Hepatocyte (in vitro differentiated cells): Measurements from ENCODE around the gene BORCS6.

ENCODE experiments used
- EZH2 ChIP-seq: fragments of 200-600 bp; sonication (generic); IDR thresholded peaks from 2 replicates; pipeline ENCODE4 v1.6.1; 2016; ENCODE audit warnings: antibody characterized with exemption, mild to moderate bottlenecking, borderline replicate concordance
- EZH2phosphoT487 ChIP-seq: fragments of 200-600 bp; sonication (generic); IDR thresholded peaks from one replicate; pipeline ENCODE4 v1.6.1; 2018; ENCODE audit warnings: antibody characterized with exemption, mild to moderate bottlenecking, low read depth, moderate library complexity; ENCODE audit not compliant: unreplicated experiment, severe bottlenecking
- TF ChIP-seq, protein P1 (sequence below): fragments of 200-600 bp; sonication (generic); IDR thresholded peaks from 2 replicates; pipeline ENCODE4 v1.5.1; 2016; ENCODE audit warnings: antibody characterized with exemption, mild to moderate bottlenecking; ENCODE audit not compliant: poor library complexity

- TF ChIP-seq, protein P1, sequence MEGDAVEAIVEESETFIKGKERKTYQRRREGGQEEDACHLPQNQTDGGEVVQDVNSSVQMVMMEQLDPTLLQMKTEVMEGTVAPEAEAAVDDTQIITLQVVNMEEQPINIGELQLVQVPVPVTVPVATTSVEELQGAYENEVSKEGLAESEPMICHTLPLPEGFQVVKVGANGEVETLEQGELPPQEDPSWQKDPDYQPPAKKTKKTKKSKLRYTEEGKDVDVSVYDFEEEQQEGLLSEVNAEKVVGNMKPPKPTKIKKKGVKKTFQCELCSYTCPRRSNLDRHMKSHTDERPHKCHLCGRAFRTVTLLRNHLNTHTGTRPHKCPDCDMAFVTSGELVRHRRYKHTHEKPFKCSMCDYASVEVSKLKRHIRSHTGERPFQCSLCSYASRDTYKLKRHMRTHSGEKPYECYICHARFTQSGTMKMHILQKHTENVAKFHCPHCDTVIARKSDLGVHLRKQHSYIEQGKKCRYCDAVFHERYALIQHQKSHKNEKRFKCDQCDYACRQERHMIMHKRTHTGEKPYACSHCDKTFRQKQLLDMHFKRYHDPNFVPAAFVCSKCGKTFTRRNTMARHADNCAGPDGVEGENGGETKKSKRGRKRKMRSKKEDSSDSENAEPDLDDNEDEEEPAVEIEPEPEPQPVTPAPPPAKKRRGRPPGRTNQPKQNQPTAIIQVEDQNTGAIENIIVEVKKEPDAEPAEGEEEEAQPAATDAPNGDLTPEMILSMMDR: no peak
- TF ChIP-seq EZH2phosphoT487: no peak
- no peak for TF ChIP-seq EZH2
Observed at GRCh38 chr17:8173056-8173870, 16.7 kb downstream of the BORCS6 start.
